Transverse colon (tissue), 4 donors: ENCODE results near the gene LYG1.

ENCODE experiments used
- EP300 ChIP-seq: sonication (generic); formaldehyde crosslinking; IDR thresholded peaks from one replicate; pipeline ENCODE4 v1.6.1; 2017; ENCODE audit warnings: antibody characterized with exemption, low read depth
- POLR2A ChIP-seq: fragments of 450-650 bp; IDR thresholded peaks from one replicate; pipeline ENCODE4 v1.6.1; 2016; ENCODE audit warnings: antibody characterized with exemption, mild to moderate bottlenecking, moderate library complexity
- POLR2AphosphoS5 ChIP-seq, 3 donors: sonication (generic); formaldehyde crosslinking; IDR thresholded peaks; one replicate each; pipeline ENCODE4 v1.6.1; 2016; ENCODE audit warnings: antibody characterized with exemption in 3 of 3
- TF ChIP-seq, protein P1 (sequence below), 5 experiments: fragments of 200-600 bp in 3 of 5; fragments of 450-650 bp in 2 of 5; sonication (generic) in 3 of 5; IDR thresholded peaks; 1 replicate in 2 of 5; 2 replicates in 3 of 5; pipeline ENCODE4 v1.5.1; 2016 to 2017; ENCODE audit warnings: antibody characterized with exemption in 5 of 5, inconsistent platforms in 3 of 5, mild to moderate bottlenecking in 2 of 5, moderate library complexity in 1 of 5

DNA sequence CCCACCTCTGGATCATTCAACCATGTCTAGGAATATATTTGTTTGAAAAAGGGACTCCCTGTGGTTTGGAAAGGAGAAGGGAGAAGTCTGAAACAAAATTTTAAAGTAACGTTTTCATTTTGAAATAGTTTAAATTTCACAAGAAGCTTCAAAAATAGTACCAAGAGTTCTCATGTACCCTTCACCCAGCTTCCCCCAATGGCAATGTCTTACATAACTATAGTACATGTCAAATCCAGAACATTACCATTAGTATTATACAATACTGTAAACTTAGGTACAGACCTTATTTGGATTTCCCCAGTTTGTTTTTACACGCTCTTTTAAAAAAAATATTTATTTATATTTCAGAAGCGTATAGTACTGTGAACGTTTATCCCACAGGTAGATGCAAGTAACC, 41.5 kb downstream of the LYG1 start:
- TF ChIP-seq POLR2A = no peak
- TF ChIP-seq, protein P1, sequence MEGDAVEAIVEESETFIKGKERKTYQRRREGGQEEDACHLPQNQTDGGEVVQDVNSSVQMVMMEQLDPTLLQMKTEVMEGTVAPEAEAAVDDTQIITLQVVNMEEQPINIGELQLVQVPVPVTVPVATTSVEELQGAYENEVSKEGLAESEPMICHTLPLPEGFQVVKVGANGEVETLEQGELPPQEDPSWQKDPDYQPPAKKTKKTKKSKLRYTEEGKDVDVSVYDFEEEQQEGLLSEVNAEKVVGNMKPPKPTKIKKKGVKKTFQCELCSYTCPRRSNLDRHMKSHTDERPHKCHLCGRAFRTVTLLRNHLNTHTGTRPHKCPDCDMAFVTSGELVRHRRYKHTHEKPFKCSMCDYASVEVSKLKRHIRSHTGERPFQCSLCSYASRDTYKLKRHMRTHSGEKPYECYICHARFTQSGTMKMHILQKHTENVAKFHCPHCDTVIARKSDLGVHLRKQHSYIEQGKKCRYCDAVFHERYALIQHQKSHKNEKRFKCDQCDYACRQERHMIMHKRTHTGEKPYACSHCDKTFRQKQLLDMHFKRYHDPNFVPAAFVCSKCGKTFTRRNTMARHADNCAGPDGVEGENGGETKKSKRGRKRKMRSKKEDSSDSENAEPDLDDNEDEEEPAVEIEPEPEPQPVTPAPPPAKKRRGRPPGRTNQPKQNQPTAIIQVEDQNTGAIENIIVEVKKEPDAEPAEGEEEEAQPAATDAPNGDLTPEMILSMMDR (IDR thresholded peaks at IDR 0.05) = no peak
- TF ChIP-seq POLR2AphosphoS5 (IDR thresholded peaks at IDR 0.05) = no peak
- TF ChIP-seq EP300 = no peak
